ENCODE results near the gene PSMD6.
A peak's percentile ranks its signal among the peaks of the same experiment; 100 is the strongest.

PSMD6 gene

DNA sequence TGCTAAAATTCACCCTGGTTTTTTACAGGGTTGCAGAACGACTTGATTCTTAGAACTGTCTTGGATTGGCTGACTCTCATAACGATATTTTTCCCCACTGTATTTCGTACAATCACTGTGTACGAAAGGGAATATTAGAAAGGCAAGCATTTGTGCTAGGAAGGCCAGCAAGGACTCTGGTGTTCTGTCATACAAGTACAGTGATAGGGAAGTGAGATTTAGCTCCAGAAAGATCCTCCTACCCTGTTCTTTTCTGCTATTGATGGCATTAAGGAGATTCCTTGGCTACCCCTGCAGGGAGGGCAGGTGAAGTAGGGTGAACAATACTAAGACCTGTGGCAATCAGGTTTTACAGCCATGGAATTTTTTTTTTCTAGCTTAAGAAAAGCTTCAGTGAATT is 57.3 kb downstream of the PSMD6 start:
- no peak for DNase-seq (ENCODE audit: low read depth)
- TF ChIP-seq, protein P1, sequence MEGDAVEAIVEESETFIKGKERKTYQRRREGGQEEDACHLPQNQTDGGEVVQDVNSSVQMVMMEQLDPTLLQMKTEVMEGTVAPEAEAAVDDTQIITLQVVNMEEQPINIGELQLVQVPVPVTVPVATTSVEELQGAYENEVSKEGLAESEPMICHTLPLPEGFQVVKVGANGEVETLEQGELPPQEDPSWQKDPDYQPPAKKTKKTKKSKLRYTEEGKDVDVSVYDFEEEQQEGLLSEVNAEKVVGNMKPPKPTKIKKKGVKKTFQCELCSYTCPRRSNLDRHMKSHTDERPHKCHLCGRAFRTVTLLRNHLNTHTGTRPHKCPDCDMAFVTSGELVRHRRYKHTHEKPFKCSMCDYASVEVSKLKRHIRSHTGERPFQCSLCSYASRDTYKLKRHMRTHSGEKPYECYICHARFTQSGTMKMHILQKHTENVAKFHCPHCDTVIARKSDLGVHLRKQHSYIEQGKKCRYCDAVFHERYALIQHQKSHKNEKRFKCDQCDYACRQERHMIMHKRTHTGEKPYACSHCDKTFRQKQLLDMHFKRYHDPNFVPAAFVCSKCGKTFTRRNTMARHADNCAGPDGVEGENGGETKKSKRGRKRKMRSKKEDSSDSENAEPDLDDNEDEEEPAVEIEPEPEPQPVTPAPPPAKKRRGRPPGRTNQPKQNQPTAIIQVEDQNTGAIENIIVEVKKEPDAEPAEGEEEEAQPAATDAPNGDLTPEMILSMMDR (IDR thresholded peaks at IDR 0.05; ENCODE audit: insufficient read depth, low read depth, low read length, missing control alignments): no peak
- H3K4me3 ChIP-seq (ENCODE audit: low read depth, low read length): no peak overlapping the region

DNA sequence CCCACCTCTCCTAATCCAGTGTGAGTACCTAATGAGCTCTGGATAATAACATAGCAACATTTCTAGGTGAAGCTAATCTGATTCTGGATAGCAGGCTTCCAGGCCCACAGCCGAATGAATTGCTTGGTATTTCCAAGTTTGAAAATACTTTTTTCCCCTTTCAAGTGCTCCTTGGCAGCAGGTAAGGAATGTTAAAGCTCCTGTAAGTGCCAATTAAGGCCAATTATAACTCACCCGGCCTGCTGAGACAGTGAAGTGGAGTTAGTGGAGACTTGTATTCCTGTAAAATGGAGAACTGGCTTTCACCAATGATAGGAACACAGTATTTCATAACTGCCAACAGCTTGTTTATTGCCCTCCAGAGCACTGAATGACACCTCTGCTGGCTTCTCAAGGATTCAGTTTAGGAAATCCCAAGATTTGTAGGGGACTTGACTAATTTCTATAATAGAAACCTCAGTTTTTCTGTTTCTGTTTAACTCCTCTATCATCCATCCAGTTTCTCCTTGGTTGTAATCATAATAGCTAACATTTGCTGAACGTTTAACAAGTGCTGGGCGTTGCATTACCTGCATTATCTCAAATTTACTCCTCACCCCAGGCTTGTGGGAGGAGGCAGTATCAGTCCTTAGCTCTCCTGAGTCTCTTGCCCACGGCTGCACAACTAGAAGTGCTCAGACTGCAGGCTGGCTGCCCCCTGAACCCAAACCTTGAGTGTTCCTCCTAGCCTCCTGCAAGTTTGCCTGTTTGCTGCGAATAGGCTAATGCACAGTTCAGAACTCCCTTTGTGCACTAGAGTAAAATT is 58.4 kb downstream of the PSMD6 start:
- H3K4me3 ChIP-seq (ENCODE audit: low read depth, low read length): no peak overlapping the region
- DNase-seq (ENCODE audit: low read depth): peak; percentile 11
- TF ChIP-seq, protein P1 (IDR thresholded peaks at IDR 0.05; ENCODE audit: insufficient read depth, low read depth, low read length, missing control alignments): no peak

DNA sequence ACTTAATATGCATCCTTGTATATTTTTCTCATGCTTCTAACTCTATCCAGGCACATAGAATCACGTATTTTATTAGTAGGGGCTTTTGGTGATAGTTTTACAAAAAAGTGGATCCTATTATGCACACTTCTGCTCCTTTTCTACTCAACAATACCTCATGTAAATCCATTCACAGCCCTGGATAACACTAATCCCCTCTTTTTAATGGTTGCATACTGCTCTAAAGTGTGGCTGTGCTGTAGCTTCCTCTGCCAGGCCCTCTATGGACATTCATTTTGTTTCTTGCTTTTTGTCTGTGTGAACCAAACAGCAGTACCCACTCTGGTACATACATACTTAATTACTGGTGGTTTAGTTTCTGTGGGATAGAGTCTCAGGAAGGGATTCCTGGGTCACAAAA is 59.8 kb downstream of the PSMD6 start:
- TF ChIP-seq, protein P1 (IDR thresholded peaks at IDR 0.05; ENCODE audit: insufficient read depth, low read depth, low read length, missing control alignments): no peak
- H3K4me3 ChIP-seq (ENCODE audit: low read depth, low read length): no peak overlapping the region
- DNase-seq (ENCODE audit: low read depth): no peak

DNA sequence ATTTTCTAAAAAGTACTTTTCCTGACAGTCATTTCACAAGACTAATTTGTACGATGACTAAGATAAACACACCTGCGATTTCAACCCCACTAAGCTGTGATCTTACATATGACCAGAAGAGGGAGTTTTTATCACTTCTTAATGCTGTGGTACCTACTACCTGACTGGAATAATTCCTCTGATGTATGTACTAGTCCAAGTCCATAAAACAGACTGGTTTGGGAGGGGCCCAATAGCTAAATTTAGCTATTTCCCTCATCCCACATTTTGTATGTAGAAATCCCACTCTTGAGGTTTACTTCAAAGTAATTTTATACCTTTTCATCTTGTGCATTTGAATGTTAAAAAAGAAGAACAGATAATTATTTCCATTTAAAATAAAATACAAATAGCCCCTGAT is 61.4 kb downstream of the PSMD6 start:
- H3K4me3 ChIP-seq (ENCODE audit: low read depth, low read length): no peak overlapping the region
- peak; percentile 60 for DNase-seq (ENCODE audit: low read depth)
- TF ChIP-seq, protein P1 (IDR thresholded peaks at IDR 0.05; ENCODE audit: insufficient read depth, low read depth, low read length, missing control alignments): peak; percentile 55
